ENCODE measurements around the gene CLCA2. TPM values are rescaled to one million over a fixed set of nuclear protein-coding genes. Genes with fewer than 3 reads are reported as not detected.
"Not testable (repeated sequence)": the region's sequence is repeated elsewhere in the genome, so short reads cannot be mapped to it uniquely, and the experiment has no call there.

Gene CLCA2
- total RNA-seq, 1 experiment from 2014 or later, result 0.20 TPM

- Histone ChIP-seq H3K4me3 (no peak overlapping the region), H3K4me1 (replicated peaks; ENCODE audit: insufficient read depth) (peaks cover 9% of the 10 kb centered on the region), H2AFZ (no peak overlapping the region), H3K79me2 (ENCODE audit: low read depth) (no peaks in the 10 kb centered on the region), H3K36me3 (ENCODE audit: low read depth) (no peaks in the 10 kb centered on the region), H3K4me2 (no peak overlapping the region), H3K9me2 (ENCODE audit: insufficient read depth) (no peaks in the 10 kb centered on the region), H3F3A (ENCODE audit: insufficient read depth, low read depth) (peaks cover 3% of the 10 kb centered on the region; the same call in 1 of the 2 replicates), H3K27me3 (ENCODE audit: insufficient read depth, low read depth) (no peaks in the 10 kb centered on the region), H4K20me1 (ENCODE audit: insufficient read depth) (no peaks in the 10 kb centered on the region), H3K9me3 (ENCODE audit: insufficient read depth, low read depth) (no peaks in the 10 kb centered on the region), H3K27ac (no peak overlapping the region)
- POLR2A ChIA-PET (ENCODE audit: unreplicated experiment), result interaction anchor here (0.5 kb wide), 1 partner anchor 142 kb away, joined by 3 read pairs; no protein-coding TSS in a partner anchor
- TF ChIP-seq CTCF (conservative IDR thresholded peaks at IDR 0.05), result no peak
- TF ChIP-seq EZH2 (IDR thresholded peaks at IDR 0.05; ENCODE audit: low read depth), result no peak
- no peak for DNase-seq
- CTCF ChIA-PET, result interaction anchor here (0.6 kb wide), 1 partner anchor 1535 kb away, joined by 5 read pairs; no protein-coding TSS in a partner anchor
- intact Hi-C loops (cut with micrococcal nuclease; ENCODE audit: unreplicated experiment), result loop anchor here (10.0 kb wide), 2 partner anchors 204 to 584 kb away; partner anchors contain the start of gene SH3GLB1
- BruUV-seq (replicated peaks), result no TSS peak
These were observed 76.7 kb downstream of the CLCA2 start for GRCh38 chr1:86500714-86501113.

GRCh38 chr1:86502125-86502646 lies 78.2 kb downstream of the CLCA2 start:
- H4K20me1 ChIP-seq (ENCODE audit: insufficient read depth); H3K9me2 ChIP-seq (ENCODE audit: insufficient read depth); H3F3A ChIP-seq (ENCODE audit: insufficient read depth, low read depth); H3K27ac ChIP-seq; H3K36me3 ChIP-seq (ENCODE audit: low read depth); H3K4me1 ChIP-seq (replicated peaks; ENCODE audit: insufficient read depth); BruUV-seq (replicated peaks); H3K9me3 ChIP-seq (ENCODE audit: insufficient read depth, low read depth); POLR2A ChIA-PET (ENCODE audit: unreplicated experiment); H3K27me3 ChIP-seq (ENCODE audit: insufficient read depth, low read depth); H3K79me2 ChIP-seq (ENCODE audit: low read depth): not testable (repeated sequence)
- peak overlapping the region; percentile 78 for H2AFZ ChIP-seq
- H3K4me3 ChIP-seq, result peak overlapping the region; percentile 45; the same call in 1 of the 2 replicates
- TF ChIP-seq CTCF (conservative IDR thresholded peaks at IDR 0.05), result peak; percentile 70
- intact Hi-C loops (cut with micrococcal nuclease; ENCODE audit: unreplicated experiment), result loop anchor here (1.0 to 10.0 kb wide), 6 partner anchors 28 to 583 kb away; partner anchors contain the start of gene SH3GLB1
- peak; percentile 39 to 57 for DNase-seq
- CTCF ChIA-PET, result interaction anchor here (0.6 to 1.2 kb wide), 3 partner anchors 28 to 215 kb away, joined by 3 to 4 read pairs (median 4); no protein-coding TSS in a partner anchor
- peak overlapping the region; percentile 73 for H3K4me2 ChIP-seq

GRCh38 chr1:86502721-86503405 lies 78.9 kb downstream of the CLCA2 start:
- H4K20me1 ChIP-seq (ENCODE audit: insufficient read depth), result no peaks in the 10 kb centered on the region
- no peaks in the 10 kb centered on the region for H3K27me3 ChIP-seq (ENCODE audit: insufficient read depth, low read depth)
- ChIA-PET CTCF (interaction anchor here (0.8 to 1.2 kb wide), 2 partner anchors 29 to 123 kb away, joined by 4 read pairs; no protein-coding TSS in a partner anchor), POLR2A (ENCODE audit: unreplicated experiment) (no interaction called here)
- intact Hi-C loops (cut with micrococcal nuclease; ENCODE audit: unreplicated experiment), result loop anchor here (1.0 to 10.0 kb wide), 6 partner anchors 29 to 582 kb away; partner anchors contain the start of gene SH3GLB1
- H3K36me3 ChIP-seq (ENCODE audit: low read depth), result no peaks in the 10 kb centered on the region
- H3K79me2 ChIP-seq (ENCODE audit: low read depth), result no peaks in the 10 kb centered on the region
- peak overlapping the region; percentile 78 for H2AFZ ChIP-seq
- TF ChIP-seq CTCF (conservative IDR thresholded peaks at IDR 0.05) (no peak; the same call in 1 of the 2 replicates), EZH2 (IDR thresholded peaks at IDR 0.05; ENCODE audit: low read depth) (no peak)
- peak overlapping the region; percentile 73 for H3K4me2 ChIP-seq
- peaks cover 3% of the 10 kb centered on the region; the same call in 1 of the 2 replicates for H3F3A ChIP-seq (ENCODE audit: insufficient read depth, low read depth)
- no TSS peak for BruUV-seq (replicated peaks)
- H3K4me3 ChIP-seq, result peak overlapping the region; percentile 45; the same call in 1 of the 2 replicates
- peaks cover 9% of the 10 kb centered on the region for H3K4me1 ChIP-seq (replicated peaks; ENCODE audit: insufficient read depth)
- no peaks in the 10 kb centered on the region for H3K9me3 ChIP-seq (ENCODE audit: insufficient read depth, low read depth)
- H3K27ac ChIP-seq, result no peak overlapping the region
- no peaks in the 10 kb centered on the region for H3K9me2 ChIP-seq (ENCODE audit: insufficient read depth)
- DNase-seq, result peak; percentile 61 to 65

All from PC-9 (cell line).